Inflammatory macrophage (primary cell): Measurements from ENCODE around the gene PTAR1.
A peak's percentile ranks its signal among the peaks of the same experiment; 100 is the strongest.

Source experiments
- DNase-seq, 2 donors: peaks; one replicate each; pipeline ENCODE4 v3.0.0-alpha.2; 2020 to 2022

The PTAR1 gene

GRCh38 chr9:69672596-69673310 is 87.1 kb downstream of the PTAR1 start:
- peak; percentile 89 for DNase-seq

- DNase-seq, result peak; percentile 13 to 59
Observed at GRCh38 chr9:69671879-69672595, 87.8 kb downstream of the PTAR1 start, which contains the start of gene APBA1. APBA1 (minus strand) TSS chr9:69672371.

GRCh38 chr9:69671311-69671878 is 88.4 kb downstream of the PTAR1 start:
- DNase-seq, result peak; percentile 55 to 69

GRCh38 chr9:69667306-69667705 is 92.5 kb downstream of the PTAR1 start:
- DNase-seq, result no peak

GRCh38 chr9:69660304-69660703 is 99.5 kb downstream of the PTAR1 start:
- DNase-seq, result no peak
